Thyroid gland (tissue), 4 donors: ENCODE measurements around the gene BARX2.

Experiments used
- CTCF ChIP-seq, 6 experiments: fragments of 200-600 bp in 3 of 6; fragments of 450-650 bp in 3 of 6; sonication (generic) in 3 of 6; IDR thresholded peaks; one replicate each; pipeline ENCODE4 v1.5.1; 2016 to 2019; ENCODE audit warnings: antibody characterized with exemption in 6 of 6, mild to moderate bottlenecking in 2 of 6, inconsistent platforms in 1 of 6, moderate library complexity in 1 of 6
- POLR2A ChIP-seq, 2 donors: fragments of 450-650 bp; IDR thresholded peaks; one replicate each; pipeline ENCODE4 v1.6.1; 2017; ENCODE audit warnings: antibody characterized with exemption in 2 of 2, mild to moderate bottlenecking in 2 of 2, moderate library complexity in 1 of 2

GRCh38 chr11:129326921-129327320, 48.7 kb upstream of the BARX2 start:
- no peak for TF ChIP-seq CTCF (IDR thresholded peaks at IDR 0.05)
- no peak for TF ChIP-seq POLR2A (IDR thresholded peaks at IDR 0.05)
